ENCODE data around the gene CHRNB4. TPM values are rescaled to one million over a fixed set of nuclear protein-coding genes. Genes with fewer than 3 reads are reported as not detected.

CHRNB4 gene
- total RNA-seq, 1 donor from 2014 or later = not detected

DNA sequence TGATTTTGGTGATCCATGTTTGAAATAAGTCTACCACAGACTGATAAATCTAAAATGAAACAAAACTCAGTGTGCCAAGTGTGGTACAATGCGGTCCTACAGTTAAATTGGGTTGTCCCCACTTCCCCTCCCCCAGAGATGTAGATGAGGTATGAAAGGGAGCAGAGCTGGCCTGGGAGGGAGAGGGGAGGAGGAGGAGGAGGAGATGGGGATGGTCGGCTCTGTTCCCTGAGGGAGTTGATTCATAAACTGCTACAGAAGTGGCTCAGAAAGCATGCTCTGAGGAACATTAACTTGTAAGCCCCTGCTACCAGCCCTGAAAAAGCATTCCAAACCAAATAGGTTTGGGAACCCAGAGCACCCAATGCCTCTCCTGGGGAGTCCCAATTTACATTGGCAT lies 28.0 kb upstream of the CHRNB4 start:
- no peak for DNase-seq

DNA sequence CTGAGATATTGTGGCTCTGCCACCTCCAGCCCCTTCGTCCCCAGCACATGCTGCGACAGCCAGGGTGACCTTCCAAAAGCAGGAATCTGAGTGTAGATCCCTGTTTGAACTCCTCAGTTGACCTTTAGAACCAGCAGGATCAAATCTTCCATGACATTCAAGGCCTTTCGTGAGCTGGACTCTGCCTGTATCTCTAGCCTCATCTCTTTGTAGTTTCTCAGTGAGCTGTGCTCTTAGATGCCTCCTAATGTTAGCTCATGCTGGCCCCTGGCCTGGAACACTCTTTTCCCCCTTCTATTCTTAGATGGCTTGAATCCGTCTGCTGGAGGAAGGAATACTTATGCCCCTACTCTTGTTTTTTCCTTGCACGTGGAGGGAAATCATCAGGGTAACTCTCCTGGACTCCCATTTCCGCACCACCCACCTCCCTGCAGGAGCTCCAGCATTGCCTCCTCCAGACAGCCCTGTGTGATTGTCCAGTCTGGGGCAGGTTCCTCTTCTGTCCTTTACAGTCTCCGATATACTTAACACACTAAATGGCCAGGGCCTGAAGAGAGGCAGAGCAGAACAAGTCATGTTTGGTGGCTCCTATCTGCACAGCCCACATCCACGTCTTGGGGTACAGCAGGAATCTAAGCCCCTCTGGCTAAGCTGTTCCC lies 26.7 kb upstream of the CHRNB4 start:
- no peak for DNase-seq

DNA sequence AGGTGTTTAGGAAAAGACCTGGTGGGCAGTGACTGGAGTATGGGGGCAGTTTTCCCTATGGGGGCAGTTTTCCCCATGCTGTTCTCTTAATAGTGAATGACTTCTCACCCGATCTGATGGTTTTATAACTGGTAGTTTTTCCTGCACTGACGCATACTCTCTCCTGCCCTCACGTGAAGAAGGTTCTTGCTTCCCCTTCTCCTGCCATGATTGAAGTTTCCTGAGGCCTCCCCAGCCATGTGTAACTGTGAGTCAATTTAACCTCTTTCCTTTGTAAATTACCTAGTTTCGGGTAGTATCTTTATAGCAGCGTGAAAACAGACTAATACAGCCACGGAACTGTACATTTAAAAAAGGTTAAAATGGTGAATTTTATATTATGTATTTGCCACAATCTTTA lies 25.0 kb upstream of the CHRNB4 start:
- DNase-seq = no peak

DNA sequence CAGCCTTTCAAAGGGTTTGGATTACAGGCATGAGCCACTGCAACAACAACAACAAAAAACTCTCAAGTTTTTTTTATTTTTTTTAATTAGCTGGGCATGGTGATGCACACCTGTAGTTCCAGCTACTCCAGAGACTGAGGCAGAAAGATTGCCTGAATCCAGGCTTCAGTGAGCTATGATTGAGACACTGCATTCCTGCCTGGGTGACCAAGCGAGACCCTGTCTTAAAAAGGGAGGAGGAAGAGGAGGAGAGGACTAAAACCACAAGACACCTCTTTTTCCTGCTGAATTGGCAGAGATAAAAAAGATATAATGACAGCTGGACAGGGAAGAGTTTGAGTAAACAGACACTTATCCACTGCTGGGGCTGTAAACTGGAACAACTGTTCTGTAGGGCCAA lies 22.7 kb upstream of the CHRNB4 start:
- no peak for DNase-seq

DNA sequence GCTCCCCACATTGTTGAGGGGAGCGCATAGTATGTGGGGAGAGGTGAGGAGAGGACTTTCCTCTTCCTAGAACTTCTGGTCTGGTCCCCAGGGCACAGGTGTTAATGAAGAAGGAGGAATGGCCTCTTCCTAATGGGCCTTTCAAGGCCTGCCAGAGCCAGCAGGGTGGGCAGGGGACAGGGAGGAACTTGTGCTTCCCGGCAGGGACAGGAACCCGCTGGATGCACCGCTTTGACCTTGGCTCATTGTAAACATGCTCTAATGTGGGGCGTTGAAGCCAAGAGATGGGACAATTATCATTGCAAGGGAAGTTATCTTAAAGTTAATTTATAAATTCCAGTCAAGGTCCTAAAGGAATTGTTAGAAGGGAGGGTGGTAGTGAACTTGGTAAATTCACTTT lies 21.0 kb upstream of the CHRNB4 start:
- no peak for DNase-seq

DNA sequence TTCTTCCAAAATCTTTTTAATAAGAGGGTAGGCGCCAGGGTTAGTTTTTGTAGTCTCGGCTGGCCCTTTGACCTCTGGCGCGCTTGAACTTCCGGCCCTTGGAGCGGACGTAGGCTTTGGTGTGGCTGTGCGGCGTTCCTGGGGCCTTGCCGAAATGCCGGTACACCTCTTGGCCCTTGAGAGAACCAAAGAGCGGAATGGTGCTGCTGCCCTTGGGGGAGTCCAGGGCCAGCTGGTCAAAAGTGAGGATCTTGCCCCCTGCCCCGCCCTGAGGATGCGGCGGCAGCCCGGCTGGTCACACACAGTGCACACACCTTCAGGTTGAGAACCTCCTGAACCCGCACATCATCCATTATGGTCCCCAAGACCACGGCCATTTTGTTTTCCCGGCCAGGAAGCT lies 20.0 kb upstream of the CHRNB4 start:
- DNase-seq = no peak

DNA sequence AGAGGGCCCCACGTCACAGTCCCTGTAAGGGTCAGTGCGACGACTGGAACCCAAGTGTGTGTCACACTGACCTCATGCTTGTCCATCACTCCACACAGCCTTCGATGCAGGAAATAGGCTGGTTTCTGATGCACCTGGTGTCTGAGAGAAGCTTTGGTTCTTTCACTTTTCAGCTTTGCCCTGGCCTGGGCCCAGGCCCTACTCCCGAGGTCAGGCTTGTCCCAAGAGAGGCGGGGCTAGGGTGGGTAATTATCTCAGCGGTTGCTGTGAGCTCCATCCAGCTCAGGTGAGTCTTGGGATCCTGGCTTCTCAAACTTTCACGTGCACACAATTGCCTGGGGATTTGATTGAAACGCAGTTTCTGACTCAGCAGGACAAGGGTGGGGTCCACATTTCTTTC lies 19.6 kb upstream of the CHRNB4 start:
- no peak for DNase-seq

DNA sequence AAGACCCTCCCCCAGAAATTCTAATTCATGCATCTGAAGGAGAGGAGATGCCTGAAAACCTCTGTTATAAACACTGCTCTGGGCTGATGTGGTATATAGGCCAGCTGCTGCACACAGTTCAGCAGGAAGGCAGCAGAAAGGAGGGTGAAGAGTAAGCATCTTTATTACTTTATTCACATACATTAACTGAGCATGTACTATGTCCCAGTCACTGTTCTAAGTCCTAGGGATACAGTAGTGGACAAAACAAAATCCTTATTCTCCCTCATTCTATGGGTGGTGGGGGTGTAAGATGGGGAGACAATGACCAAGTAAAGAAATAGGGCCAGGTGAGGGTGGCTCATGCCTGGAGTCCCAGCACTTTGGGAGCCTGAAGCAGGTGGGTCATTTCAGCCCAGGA lies 17.8 kb upstream of the CHRNB4 start:
- no peak for DNase-seq

DNA sequence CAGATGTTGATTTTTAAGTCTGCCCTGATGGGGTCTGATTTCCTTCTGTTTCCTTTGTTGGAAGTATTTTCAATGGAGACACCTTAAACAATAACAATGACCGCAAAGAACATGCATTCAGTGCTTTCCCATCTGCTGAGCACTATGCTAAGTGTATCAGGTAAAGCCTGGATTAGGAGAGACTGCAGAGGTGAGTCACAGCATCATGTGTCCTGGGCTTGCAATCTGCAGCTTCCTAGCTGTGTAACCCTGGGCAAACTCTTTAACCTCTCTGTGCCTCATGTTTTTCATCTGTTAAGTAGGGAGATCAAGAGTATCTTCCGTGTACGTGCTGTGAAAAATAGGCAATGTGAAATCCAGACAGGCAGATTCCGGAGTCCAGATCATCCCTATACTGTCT lies 13.3 kb upstream of the CHRNB4 start:
- no peak for DNase-seq

DNA sequence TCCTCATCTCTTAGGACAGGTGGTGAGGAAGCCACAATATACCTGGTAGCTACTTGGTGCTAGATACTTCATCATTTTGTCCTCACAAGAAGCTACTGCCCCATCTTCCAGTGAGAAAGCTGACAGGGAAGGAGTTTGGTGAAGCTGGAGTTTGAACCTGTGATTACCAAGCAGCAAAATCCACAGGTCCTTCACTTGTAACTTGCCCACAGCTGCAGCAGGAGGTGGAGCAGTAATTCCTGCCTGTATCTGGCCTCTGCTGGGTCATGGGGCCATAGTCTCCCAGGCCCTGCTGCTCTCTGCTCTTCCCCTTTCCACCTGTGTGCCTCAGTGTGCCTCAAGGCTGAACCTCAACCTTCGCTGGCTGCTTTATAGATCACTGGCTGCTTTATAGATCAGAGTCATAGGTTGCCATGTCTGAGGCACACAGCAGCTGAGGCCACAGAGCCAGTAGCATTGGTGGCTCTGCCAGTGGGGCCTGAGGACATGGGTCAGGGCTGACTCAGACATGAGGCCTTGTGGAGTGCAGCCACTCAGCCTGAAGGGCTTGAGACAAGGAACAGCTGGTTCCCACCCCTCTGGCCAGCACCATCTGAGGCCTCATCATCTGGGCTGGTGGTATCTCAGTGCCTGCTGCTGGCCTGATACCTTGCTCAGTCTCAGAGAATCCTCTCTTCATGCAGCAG lies 11.1 kb upstream of the CHRNB4 start:
- no peak for DNase-seq

DNA sequence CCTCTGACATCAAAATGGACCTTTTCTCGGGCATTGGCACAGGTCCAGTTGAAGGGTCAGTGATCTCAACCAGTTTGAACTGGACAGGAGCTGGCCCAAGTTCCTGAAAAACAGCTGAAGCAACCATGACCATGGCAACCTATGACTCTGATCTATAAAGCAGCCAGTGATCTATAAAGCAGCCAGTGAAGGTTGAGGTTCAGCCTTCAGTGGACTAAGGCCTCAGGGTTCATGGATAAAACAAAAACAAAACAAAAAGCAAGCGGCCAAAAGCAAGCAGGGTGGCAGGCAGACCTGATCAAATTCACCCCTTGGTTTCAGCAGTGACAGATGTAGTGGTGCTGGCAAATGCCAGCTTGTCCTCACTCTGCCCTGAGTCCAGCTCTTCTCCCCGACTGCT lies 10.0 kb upstream of the CHRNB4 start:
- DNase-seq = no peak

DNA sequence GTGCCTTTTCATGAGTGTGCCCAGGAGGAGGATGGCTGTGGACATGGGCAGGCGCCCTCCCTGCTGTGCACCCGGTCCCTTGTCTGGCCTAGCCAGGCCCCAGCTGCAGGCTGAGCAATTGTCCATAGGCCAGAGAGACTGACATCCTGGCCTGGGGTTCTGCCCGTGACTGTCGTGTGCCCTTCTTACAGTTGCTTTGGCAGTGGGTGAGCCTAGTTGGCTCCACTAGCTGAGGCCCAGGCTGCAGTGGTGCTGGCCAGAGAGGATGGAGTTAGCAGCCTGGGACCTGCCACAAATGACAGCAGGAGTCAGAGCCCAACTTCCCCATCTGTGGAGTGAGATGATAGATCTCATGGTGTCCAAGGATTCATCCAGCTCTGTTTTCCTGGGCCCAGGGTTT lies 9.0 kb upstream of the CHRNB4 start:
- no peak for DNase-seq

DNA sequence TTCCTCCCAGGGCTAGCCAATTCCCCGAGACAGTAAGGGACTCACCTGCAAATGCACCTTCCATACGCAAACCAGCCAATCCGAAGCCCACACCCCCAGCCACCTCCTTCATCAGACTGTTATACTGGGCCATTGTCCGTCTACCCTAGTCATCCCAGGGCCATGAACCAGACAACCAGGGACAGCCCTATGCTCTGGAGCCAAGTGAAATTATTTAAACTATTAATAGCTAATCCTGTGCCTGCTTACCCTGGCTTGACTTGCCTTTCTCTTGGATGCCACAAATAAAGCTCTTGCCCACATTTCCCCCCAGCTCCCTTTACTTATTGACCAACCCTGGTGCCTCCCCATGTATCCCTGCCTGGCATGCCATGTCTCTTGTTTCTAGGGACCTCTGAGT lies 4.0 kb upstream of the CHRNB4 start:
- no peak for DNase-seq

DNA sequence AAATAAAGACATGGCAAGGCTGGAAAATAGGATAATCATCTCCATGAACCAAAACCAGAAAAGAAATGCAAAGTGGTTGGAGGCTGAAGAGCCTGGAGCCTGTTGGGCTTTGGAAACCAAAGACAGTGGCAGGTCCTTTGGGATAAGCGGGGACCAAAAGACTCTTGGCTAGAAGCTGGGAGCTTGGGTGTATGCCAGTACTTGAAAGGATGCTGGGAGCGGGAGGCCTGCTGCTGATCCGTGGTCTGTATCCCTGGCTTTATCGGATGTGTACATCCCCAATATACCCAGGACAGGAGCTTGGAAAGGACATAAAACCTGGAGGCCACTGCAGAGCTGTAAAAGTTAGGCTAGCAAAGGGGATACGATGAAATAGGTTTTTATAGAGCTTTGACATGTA lies 1.3 kb upstream of the CHRNB4 start:
- no peak for DNase-seq

DNA sequence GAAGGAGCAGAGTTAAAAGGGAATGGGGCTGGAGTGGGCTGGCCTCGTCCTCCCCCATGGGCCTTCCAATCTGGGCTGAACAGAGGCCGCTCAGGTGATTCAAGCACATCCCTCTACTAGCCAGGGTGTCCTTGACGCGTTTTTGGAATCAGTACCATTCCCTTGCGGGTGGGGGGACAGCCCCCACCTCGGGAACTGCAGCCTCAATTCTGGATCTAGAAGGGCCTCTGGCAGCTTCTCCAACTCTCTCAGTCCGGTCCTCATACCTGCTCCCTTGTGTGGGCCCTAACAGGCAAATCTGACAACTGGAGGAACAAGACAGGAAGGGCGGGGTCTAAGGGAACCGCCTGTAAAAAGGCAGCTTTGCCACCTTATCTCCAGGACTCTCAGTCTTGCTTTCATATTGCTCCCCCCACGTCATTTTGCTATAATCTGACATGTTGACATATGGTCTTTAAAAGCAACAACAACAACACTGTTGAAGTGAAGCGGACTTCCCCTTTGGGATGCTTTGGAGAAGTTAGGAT lies 802 bp upstream of the CHRNB4 start:
- no peak for DNase-seq

DNA sequence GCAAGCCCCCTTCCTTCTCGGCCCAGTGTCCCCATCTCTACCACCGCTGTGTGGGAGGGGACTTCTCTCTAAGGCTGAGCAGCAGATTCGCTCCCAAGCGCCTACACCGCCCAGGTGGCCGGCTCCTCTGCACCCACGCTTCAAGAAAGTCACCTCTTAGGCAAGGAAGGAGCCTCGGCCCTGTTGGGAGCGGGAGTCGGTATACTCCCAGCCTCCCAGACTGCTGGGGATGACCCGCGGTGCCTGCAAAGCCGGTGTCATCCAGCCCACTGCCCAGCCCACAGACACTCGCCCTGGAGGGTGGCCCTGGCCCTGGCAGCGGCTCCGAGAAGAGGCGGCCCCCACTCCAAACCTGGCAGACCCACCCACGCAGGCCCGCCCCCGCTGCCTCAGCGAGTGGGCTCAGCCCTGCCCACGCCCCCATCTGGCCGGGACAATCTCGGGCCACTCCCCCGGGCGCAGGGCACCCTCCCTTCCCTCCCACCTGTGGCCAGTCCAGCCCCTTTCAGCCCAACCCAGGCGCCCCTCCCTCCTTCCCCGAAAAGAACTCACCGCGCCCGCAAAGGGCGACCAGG lies 396 bp downstream of the CHRNB4 start:
- no peak for DNase-seq

DNA sequence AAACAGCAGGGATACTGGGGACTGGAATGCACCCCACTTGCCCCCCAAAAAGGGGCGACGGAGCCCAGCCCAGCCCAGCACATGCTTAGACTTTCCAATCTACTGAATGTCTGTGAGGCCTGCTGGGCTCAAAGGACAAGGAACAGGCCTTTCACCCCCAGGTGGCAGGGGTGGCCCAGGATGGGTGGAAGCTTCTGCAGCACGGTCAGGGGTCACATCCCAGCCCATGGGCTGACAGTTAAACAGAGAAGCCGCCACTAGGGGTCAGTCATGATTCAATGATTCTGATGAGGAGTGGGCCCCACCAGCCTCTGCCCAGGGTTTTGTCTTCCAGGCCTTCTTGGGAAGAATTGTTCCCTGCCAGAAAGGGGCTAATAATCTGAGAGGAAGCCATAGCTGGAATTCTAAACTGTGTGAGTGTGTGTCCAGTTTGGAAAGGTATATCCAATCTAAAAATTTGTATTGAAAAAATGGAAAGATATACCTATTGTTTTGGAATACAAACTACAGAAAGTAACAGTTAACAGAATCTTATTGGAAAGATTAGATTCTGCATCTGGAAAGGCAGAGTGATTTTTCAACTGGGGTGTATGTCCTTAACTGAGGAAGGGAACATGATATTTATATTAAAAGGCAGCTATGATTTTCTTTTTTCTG lies 2.2 kb downstream of the CHRNB4 start:
- DNase-seq = peak; percentile 70

DNA sequence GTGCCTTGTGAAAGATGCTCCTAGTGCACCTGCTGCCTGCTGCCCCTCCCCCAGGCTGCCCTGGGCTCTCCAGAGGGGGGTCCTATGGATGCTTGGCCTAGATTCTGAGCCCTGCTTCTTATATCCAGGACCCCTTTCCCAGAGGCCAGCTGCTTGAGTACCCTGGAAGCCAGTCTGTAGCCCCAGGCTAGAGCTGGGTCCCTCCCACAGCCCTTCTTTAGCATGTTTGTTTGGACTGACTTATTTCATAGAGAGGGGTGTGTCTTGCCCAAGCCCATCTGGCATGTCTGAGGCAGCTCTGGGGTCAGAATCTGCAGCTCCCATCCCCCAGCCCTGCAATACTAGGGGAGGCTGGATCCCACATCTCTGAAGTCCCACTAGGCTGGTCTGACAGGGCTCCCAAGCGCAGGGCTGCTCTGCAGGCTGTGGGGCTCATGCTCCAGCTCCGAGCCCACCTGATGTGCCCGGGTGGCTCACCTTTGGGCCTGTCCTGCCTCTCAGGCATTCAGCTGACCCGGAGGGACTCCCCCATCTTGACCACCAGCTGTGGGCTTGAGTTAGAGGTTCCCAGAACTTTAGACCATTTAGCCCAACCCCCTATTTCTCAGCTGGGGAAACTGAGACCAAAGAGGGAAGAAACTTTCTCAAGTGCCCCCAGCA lies 3.1 kb downstream of the CHRNB4 start:
- DNase-seq = no peak

DNA sequence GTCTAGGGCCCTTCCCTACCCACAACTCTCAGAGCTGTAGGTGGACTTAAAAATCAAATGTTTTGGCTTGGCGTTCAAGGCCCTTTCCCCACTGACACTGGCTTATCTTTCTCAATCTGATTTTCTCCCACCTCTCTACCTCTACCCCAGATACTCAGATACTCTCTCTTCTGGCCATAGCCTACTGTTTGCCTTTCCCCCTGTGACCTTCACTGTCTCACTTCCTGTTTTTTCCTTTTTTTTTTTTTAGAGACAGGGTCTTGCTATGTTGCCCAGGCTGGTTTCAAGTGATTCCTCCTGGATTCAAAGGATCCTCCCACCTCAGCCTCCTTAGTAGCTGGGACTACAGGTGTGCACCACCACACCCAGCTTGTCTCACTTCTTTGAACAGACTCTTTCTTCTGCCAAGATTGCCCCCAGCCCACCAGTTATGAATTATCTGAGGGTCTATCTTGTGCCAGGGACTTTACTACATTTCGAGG lies 4.6 kb downstream of the CHRNB4 start:
- no peak for DNase-seq

DNA sequence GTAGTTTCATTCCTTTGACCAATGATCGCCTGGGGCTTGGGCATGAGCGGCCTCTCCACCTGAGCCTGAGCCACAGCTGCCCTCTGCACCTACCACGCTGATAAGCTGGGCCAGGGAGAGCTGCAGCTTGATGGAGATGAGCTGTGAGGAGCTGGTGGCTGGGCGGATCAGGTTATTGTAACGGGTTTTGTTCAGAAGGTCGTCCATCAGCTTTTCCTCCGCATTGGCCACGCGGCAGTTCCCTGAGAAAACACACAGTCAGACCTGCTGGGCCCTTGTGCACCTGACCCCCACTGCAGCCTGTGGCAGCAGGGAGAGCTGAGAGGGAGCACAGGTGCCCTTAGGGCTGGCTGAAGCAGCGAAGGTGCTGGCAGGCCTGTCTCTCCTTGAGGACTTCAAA lies 5.7 kb downstream of the CHRNB4 start:
- no peak for DNase-seq

DNA sequence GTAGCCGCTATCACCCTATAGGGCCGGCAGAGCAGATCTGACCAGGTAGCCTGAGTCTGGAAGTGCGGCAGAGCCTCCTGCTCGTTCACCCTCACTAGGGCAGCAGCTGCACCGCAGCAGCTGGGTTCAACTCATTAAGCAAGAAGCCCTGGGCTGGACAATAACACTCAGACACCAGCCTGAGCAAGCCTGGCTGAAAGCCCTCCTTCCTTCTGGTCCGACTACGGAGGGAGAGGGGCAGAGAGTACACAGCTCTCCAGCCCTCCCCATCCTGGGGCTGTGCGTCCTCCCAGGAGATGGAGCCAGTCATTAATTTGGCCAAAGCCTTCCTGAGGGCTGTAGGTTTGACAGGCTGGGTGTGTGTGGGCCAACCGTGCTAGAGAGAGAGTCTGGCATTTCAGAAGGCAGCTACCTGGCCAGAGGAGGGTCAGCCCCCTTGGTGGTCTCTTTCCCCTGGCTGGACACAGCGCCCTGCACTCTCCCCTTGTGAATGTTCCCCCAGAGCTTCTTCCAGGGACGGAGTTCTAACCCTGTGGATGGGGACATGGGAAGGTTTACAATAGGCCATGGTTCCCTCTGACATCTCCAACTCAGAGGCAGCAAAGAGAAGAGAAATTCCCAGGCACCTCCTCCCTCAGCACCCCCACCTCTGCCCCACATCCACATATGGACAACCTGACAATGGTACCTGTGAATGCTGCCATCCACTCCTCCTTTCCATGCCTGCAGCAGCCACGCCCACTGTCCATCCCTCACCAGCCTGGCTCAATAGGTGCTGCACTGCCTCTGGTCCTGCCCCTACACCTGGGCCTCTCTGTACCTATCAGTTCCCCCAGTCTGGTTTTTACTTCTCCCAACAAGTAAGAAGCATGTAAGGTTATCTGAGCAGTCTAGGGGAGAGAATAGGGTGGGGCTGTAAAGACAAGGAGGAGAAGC lies 6.5 kb downstream of the CHRNB4 start:
- DNase-seq = no peak

DNA sequence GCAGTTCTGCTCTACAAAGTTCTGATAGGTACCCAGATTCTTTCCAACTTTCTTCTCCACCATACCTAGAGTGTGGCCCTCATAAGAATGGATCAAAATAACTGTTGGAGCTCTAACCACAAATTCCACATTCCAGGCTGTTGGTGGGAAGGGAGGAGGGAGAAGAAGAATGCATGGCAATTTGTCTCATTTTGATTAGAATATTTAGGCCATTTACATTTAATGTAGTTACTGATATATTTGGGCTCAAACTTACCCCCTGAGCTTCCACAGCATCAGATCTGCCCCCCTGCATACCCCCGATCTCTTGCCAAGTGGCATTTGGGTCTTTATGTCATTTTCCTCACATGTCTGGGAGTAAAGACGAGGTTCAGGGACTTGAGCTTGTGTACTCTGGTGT lies 7.7 kb downstream of the CHRNB4 start:
- no peak for DNase-seq

Data from dermis blood vessel endothelial cell (primary cell).